ENCODE data around the gene RNF151. TPM values are rescaled to one million over a fixed set of nuclear protein-coding genes. Genes with fewer than 3 reads are reported as not detected.

RNF151 gene
- total RNA-seq, 1 experiment from 2014 or later = 0.28 TPM

GRCh38 chr16:2008631-2009163 lies 42.0 kb downstream of the RNF151 start:
- H3K27ac Mint-ChIP-seq = no peak overlapping the region; a peak in 1 of 7 replicates
- no peak for DNase-seq
- H4K20me1 ChIP-seq (ENCODE audit: control insufficient read depth, insufficient read depth, insufficient read length) = no peaks in the 10 kb centered on the region

More at GRCh38 chr16:2008631-2009163, 42.0 kb downstream of the RNF151 start:
- H2BK20ac ChIP-seq (ENCODE audit: low read depth, low read length, poor library complexity, severe bottlenecking) = no peak overlapping the region
- WGBS (ENCODE audit: extremely low coverage, insufficient read length, low lambda C conversion rate) = no CpG with 5 or more reads among the region's 23 CpGs
- H2BK15ac ChIP-seq (ENCODE audit: low read depth, low read length) = no peak overlapping the region
- H2AFZ ChIP-seq (ENCODE audit: low read length) = no peak overlapping the region
- no peak overlapping the region for H3K14ac ChIP-seq (ENCODE audit: insufficient read depth, low read length)
- H2BK120ac ChIP-seq (ENCODE audit: low read depth, low read length, poor library complexity, severe bottlenecking) = no peak overlapping the region
- no peak overlapping the region for H3K4ac ChIP-seq (ENCODE audit: low read depth, low read length)
- Mint-ChIP-seq H3K27me3 (ENCODE audit: low read depth) (no peaks in the 10 kb centered on the region; the same call in 1 of the 2 replicates), H3K9me3 (no peaks in the 10 kb centered on the region; a peak in 1 of 5 replicates), H3K4me3 (peak overlapping the region; percentile 78 to 81), H3K4me1 (peaks cover 22 to 36% of the 10 kb centered on the region in 2 experiments), H3K36me3 (ENCODE audit: insufficient read depth in 1 of 3, low read depth in 3 of 3) (peaks cover 5 to 16% (median 12%) of the 10 kb centered on the region in 3 experiments)
- peak overlapping the region; percentile 77 for H3K9ac ChIP-seq (ENCODE audit: extremely low read depth, insufficient read length, low read length)
- no peak overlapping the region for H3T11ph ChIP-seq (ENCODE audit: low read length)
- peaks cover 6% of the 10 kb centered on the region; the same call in 1 of the 2 replicates for H3K4me1 ChIP-seq (ENCODE audit: insufficient read depth, low read length)
- H4K91ac ChIP-seq (ENCODE audit: insufficient read length, low read depth, low read length) = no peak overlapping the region
- no peak overlapping the region for H3K56ac ChIP-seq (ENCODE audit: insufficient read length, low read depth, low read length)
- no peak overlapping the region for H3K18ac ChIP-seq (ENCODE audit: insufficient read length, low read depth, low read length)
- no peak overlapping the region for H3K27ac ChIP-seq (ENCODE audit: insufficient read length, low read depth, low read length)
- H3K9me3 ChIP-seq (ENCODE audit: control insufficient read depth, low read depth, low read length) = no peaks in the 10 kb centered on the region
- H2BK12ac ChIP-seq (ENCODE audit: insufficient read length, low read depth, low read length) = no peak overlapping the region
- H4K5ac ChIP-seq (ENCODE audit: insufficient read length, low read depth, low read length) = no peak overlapping the region
- no peak for TF ChIP-seq CTCF (conservative IDR thresholded peaks at IDR 0.05)
- H2AK5ac ChIP-seq (ENCODE audit: insufficient read length, low read length) = no peak overlapping the region
- H4K8ac ChIP-seq (replicated peaks; ENCODE audit: insufficient read length, low read depth, low read length) = no peak overlapping the region
- no peak overlapping the region for H2BK5ac ChIP-seq (ENCODE audit: insufficient read length, low read length)
- H3K79me2 ChIP-seq (ENCODE audit: insufficient read depth, low read length) = peaks cover 26% of the 10 kb centered on the region; the same call in 1 of the 2 replicates
- peak overlapping the region; percentile 73 for H3K4me2 ChIP-seq (ENCODE audit: insufficient read depth, insufficient read length, low read length)
- H3K79me1 ChIP-seq (ENCODE audit: insufficient read depth, low read depth, low read length, poor library complexity, severe bottlenecking) = peaks cover 21% of the 10 kb centered on the region
- no peaks in the 10 kb centered on the region for H3K27me3 ChIP-seq (ENCODE audit: insufficient read depth, low read length)
- H3K23me2 ChIP-seq (ENCODE audit: insufficient read length, low read depth, low read length, poor library complexity, severe bottlenecking) = peaks cover 11% of the 10 kb centered on the region
- no peak overlapping the region for H3K23ac ChIP-seq (ENCODE audit: insufficient read length, low read depth, low read length)

Measured in H9 (cell line).